A549 (cell line): ENCODE data around the gene ADAMTS12.

Source experiments
- ATOH8 ChIP-seq: fragments of 250-450 bp; sonication (Bioruptor Pico); IDR thresholded peaks from 2 replicates; pipeline ENCODE4 v1.5.0; 2020; ENCODE audit warnings: low read depth, mild to moderate bottlenecking, moderate library complexity
- CBX2 ChIP-seq: fragments of 200-600 bp; sonication (generic); IDR thresholded peaks from 2 replicates; pipeline ENCODE4 v1.6.1; 2016; ENCODE audit warnings: low read depth, mild to moderate bottlenecking, borderline replicate concordance
- CEBPB ChIP-seq, 2 experiments: fragments of >200 bp in 1 of 2; sonication (Bioruptor Twin) in 1 of 2; formaldehyde crosslinking in 1 of 2; IDR thresholded peaks; 2 replicates each; pipeline ENCODE4 v1.6.1; 2012 to 2016
- EP300 ChIP-seq, 2 experiments: fragments of >200 bp; sonication (Bioruptor Twin); formaldehyde crosslinking; IDR thresholded peaks; 2 replicates in 1 of 2; 3 replicates in 1 of 2; pipeline ENCODE4 v1.6.1; 2016 to 2017
- POLR2A ChIP-seq: IDR thresholded peaks from 2 replicates; pipeline ENCODE4 v1.6.1; 2012; ENCODE audit warnings: mild to moderate bottlenecking, low read length
- RCOR1 ChIP-seq: fragments of 150-350 bp; IDR thresholded peaks from 2 replicates; pipeline ENCODE4 v1.6.1; 2014; ENCODE audit warnings: antibody characterized with exemption, low read length, low read depth
- TP53 ChIP-seq: fragments of 250-450 bp; sonication (Bioruptor Pico); IDR thresholded peaks from 2 replicates; pipeline ENCODE4 v1.5.0; 2021; ENCODE audit warnings: mild to moderate bottlenecking, moderate library complexity
- TF ChIP-seq, protein P1 (sequence below): fragments of >200 bp; sonication (Bioruptor Twin); formaldehyde crosslinking; IDR thresholded peaks from 3 replicates; pipeline ENCODE4 v1.5.1; 2016
- TF ChIP-seq, protein P2 (sequence below): IDR thresholded peaks from 2 replicates; pipeline ENCODE4 v1.6.1; 2012

DNA sequence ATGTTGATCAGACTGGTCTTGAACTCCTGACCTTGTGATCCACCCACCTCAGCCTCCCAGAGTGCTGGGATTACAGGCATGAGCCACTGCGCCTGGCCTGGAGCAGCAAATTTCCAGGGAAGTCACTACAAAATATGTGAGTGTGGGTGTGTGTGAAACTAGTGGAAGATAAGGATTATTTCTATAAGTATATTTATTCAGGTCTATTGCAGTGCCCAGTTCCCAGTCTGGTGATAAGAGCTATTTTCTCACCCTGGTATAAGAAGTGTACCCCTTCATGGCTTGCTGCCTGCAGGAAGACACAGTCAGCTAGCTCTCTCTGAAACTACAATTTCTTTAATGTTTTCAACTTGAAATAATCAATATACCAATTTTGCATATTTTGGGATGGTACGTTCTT lies 414.0 kb downstream of the ADAMTS12 start:
- TF ChIP-seq, protein P1, sequence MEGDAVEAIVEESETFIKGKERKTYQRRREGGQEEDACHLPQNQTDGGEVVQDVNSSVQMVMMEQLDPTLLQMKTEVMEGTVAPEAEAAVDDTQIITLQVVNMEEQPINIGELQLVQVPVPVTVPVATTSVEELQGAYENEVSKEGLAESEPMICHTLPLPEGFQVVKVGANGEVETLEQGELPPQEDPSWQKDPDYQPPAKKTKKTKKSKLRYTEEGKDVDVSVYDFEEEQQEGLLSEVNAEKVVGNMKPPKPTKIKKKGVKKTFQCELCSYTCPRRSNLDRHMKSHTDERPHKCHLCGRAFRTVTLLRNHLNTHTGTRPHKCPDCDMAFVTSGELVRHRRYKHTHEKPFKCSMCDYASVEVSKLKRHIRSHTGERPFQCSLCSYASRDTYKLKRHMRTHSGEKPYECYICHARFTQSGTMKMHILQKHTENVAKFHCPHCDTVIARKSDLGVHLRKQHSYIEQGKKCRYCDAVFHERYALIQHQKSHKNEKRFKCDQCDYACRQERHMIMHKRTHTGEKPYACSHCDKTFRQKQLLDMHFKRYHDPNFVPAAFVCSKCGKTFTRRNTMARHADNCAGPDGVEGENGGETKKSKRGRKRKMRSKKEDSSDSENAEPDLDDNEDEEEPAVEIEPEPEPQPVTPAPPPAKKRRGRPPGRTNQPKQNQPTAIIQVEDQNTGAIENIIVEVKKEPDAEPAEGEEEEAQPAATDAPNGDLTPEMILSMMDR: no peak
- no peak for TF ChIP-seq RCOR1
- no peak for TF ChIP-seq EP300 (IDR thresholded peaks at IDR 0.05)
- no peak for TF ChIP-seq POLR2A
- TF ChIP-seq TP53 (CRISPR knock-in tag): no peak
- no peak for TF ChIP-seq CEBPB (IDR thresholded peaks at IDR 0.05)
- TF ChIP-seq CBX2: no peak
- TF ChIP-seq, protein P2, sequence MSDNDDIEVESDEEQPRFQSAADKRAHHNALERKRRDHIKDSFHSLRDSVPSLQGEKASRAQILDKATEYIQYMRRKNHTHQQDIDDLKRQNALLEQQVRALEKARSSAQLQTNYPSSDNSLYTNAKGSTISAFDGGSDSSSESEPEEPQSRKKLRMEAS: no peak
- TF ChIP-seq ATOH8 (CRISPR knock-in tag): no peak
